ENCODE measurements around the gene SLC22A15.

The SLC22A15 gene

DNA sequence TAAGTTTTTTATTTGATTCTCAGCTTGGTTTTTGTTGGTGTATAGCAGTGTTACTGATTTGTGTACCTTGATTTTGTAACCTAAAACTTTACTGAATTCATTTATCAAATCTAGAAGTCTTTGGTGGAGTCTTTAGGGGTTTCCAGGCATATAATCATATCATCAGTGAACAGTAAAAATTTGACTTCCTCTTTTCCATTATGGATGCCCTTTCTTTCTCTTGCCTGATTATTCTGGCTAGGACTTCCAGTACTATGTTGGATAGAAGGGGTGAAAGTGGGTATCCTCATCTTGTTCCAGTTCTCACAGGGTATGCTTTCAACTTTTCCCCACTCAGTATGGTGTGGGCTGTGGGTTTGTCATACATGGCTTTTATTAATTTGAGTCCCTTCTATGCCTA lies 111.3 kb downstream of the SLC22A15 start:
- H3K36me3 ChIP-seq (ENCODE audit: insufficient read depth) = no peaks in the 10 kb centered on the region
- H3K79me2 ChIP-seq (ENCODE audit: insufficient read depth, low read depth) = no peaks in the 10 kb centered on the region
- TF ChIP-seq, protein P1, sequence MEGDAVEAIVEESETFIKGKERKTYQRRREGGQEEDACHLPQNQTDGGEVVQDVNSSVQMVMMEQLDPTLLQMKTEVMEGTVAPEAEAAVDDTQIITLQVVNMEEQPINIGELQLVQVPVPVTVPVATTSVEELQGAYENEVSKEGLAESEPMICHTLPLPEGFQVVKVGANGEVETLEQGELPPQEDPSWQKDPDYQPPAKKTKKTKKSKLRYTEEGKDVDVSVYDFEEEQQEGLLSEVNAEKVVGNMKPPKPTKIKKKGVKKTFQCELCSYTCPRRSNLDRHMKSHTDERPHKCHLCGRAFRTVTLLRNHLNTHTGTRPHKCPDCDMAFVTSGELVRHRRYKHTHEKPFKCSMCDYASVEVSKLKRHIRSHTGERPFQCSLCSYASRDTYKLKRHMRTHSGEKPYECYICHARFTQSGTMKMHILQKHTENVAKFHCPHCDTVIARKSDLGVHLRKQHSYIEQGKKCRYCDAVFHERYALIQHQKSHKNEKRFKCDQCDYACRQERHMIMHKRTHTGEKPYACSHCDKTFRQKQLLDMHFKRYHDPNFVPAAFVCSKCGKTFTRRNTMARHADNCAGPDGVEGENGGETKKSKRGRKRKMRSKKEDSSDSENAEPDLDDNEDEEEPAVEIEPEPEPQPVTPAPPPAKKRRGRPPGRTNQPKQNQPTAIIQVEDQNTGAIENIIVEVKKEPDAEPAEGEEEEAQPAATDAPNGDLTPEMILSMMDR (conservative IDR thresholded peaks at IDR 0.05; ENCODE audit: low read depth, low read length) = no peak
- no peak overlapping the region for H2AFZ ChIP-seq (ENCODE audit: low read depth)
- H3K9ac ChIP-seq = no peak overlapping the region
- H4K20me1 ChIP-seq (ENCODE audit: insufficient read depth) = no peaks in the 10 kb centered on the region
- no peaks in the 10 kb centered on the region for H3K27me3 ChIP-seq (ENCODE audit: insufficient read depth, low read depth)
- H3K4me2 ChIP-seq = no peak overlapping the region
- no peaks in the 10 kb centered on the region for H3K4me1 ChIP-seq (ENCODE audit: low read depth, poor library complexity, severe bottlenecking)
- no peak overlapping the region for H3K27ac ChIP-seq
- H3K4me3 ChIP-seq (IDR thresholded peaks at IDR 0.05; ENCODE audit: insufficient read depth, low read depth, low read length) = no peak overlapping the region

DNA sequence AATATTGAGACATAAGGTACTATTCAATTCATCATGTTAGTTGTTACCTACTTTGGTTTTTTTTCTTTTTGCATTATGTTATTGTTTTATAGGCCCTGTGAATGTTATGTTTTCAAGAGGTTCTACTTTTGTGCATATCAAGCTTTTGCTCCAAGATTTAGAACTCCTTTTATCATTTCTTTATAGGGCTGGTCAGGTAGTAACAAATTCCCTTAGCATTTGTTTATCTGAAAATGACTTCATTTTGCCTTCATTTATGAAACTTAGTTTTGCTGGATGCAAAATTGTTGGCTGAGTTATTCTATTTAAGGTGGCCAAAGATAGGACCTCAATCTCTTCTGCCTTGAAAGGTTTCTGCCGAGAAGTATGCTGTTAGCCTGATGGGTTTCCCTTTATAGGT lies 113.6 kb downstream of the SLC22A15 start:
- Histone ChIP-seq H2AFZ (ENCODE audit: low read depth) (no peak overlapping the region), H3K4me1 (ENCODE audit: low read depth, poor library complexity, severe bottlenecking) (no peaks in the 10 kb centered on the region), H3K36me3 (ENCODE audit: insufficient read depth) (no peaks in the 10 kb centered on the region), H3K4me3 (IDR thresholded peaks at IDR 0.05; ENCODE audit: insufficient read depth, low read depth, low read length) (no peak overlapping the region), H3K27ac (no peak overlapping the region), H3K79me2 (ENCODE audit: insufficient read depth, low read depth) (no peaks in the 10 kb centered on the region), H3K4me2 (no peak overlapping the region), H3K9ac (no peak overlapping the region), H3K27me3 (ENCODE audit: insufficient read depth, low read depth) (no peaks in the 10 kb centered on the region), H4K20me1 (ENCODE audit: insufficient read depth) (no peaks in the 10 kb centered on the region)
- TF ChIP-seq, protein P1 (conservative IDR thresholded peaks at IDR 0.05; ENCODE audit: low read depth, low read length) = no peak

DNA sequence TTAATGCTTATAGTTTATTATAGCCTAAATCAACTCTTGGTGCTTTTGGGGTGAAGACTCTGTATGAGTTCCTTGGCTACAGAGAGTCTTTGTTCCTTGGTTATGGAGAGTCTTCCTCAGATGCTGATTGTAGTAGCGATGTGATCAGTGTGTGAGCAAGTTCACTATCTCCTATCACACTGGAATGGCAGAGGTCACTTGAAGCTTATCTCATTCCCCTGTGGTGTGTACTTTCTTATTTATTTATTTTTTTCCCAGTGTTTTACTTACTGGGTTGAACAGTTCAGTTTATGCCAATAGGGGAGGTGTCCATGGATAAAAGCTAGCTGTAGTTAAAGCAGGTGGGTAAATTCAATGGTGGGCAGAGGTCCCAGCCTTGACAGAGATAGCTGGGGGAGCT lies 114.8 kb downstream of the SLC22A15 start:
- TF ChIP-seq, protein P1 (conservative IDR thresholded peaks at IDR 0.05; ENCODE audit: low read depth, low read length) = no peak
- Histone ChIP-seq H3K9ac (no peak overlapping the region), H3K36me3 (ENCODE audit: insufficient read depth) (no peaks in the 10 kb centered on the region), H3K79me2 (ENCODE audit: insufficient read depth, low read depth) (no peaks in the 10 kb centered on the region), H2AFZ (ENCODE audit: low read depth) (no peak overlapping the region), H3K4me2 (no peak overlapping the region), H3K4me3 (IDR thresholded peaks at IDR 0.05; ENCODE audit: insufficient read depth, low read depth, low read length) (no peak overlapping the region), H3K27me3 (ENCODE audit: insufficient read depth, low read depth) (no peaks in the 10 kb centered on the region), H3K27ac (no peak overlapping the region), H4K20me1 (ENCODE audit: insufficient read depth) (no peaks in the 10 kb centered on the region), H3K4me1 (ENCODE audit: low read depth, poor library complexity, severe bottlenecking) (no peaks in the 10 kb centered on the region)

DNA sequence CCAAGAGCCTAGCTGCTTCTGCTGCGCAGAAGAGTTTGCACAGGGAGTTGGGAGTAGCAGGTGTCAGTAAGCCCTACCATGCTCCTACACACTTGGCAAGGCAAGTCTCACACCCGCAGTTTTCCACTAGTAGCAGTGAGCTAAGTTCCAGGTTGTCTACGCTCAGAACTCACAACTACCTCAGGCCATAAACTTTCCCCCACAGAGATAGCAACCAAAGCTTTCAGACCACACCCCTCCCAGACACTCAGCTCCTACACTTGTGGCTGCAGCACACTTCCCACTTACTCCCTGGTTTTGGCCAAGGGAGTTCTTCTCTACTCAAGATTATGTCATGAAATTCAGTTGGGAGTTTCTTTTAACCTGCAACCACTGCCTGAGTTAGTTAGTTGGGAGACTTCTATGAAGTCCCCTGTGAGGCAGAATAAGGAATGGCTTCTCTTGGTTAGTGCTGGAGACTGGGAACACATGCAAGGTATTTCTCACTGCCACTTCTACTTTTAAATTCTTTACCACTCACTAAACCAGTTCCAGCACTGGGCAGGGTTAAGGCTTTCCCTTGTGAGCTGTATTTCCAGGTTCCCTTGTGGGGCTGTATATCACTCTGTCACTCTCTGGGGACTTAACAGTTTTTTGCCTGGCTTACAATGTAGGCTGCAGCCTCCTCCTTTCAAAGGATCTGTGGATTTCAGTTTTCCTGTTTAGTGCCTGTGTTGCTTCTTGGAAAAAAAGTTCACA lies 116.6 kb downstream of the SLC22A15 start:
- H4K20me1 ChIP-seq (ENCODE audit: insufficient read depth) = no peaks in the 10 kb centered on the region
- no peaks in the 10 kb centered on the region for H3K4me1 ChIP-seq (ENCODE audit: low read depth, poor library complexity, severe bottlenecking)
- H3K27me3 ChIP-seq (ENCODE audit: insufficient read depth, low read depth) = no peaks in the 10 kb centered on the region
- no peak overlapping the region for H3K4me2 ChIP-seq
- no peaks in the 10 kb centered on the region for H3K36me3 ChIP-seq (ENCODE audit: insufficient read depth)
- H3K79me2 ChIP-seq (ENCODE audit: insufficient read depth, low read depth) = no peaks in the 10 kb centered on the region
- H3K9ac ChIP-seq = no peak overlapping the region
- no peak overlapping the region for H3K27ac ChIP-seq
- TF ChIP-seq, protein P1 (conservative IDR thresholded peaks at IDR 0.05; ENCODE audit: low read depth, low read length) = no peak
- no peak overlapping the region for H2AFZ ChIP-seq (ENCODE audit: low read depth)
- no peak overlapping the region for H3K4me3 ChIP-seq (IDR thresholded peaks at IDR 0.05; ENCODE audit: insufficient read depth, low read depth, low read length)

Measured in KMS-11 (cell line).